ENCODE measurements around the gene SAMD10.
A peak's percentile ranks its signal among the peaks of the same experiment; 100 is the strongest.

Gene SAMD10

GRCh38 chr20:63958964-63959698 lies 20.3 kb downstream of the SAMD10 start:
- no peak for DNase-seq (ENCODE audit: low read depth)
- TF ChIP-seq, protein P1, sequence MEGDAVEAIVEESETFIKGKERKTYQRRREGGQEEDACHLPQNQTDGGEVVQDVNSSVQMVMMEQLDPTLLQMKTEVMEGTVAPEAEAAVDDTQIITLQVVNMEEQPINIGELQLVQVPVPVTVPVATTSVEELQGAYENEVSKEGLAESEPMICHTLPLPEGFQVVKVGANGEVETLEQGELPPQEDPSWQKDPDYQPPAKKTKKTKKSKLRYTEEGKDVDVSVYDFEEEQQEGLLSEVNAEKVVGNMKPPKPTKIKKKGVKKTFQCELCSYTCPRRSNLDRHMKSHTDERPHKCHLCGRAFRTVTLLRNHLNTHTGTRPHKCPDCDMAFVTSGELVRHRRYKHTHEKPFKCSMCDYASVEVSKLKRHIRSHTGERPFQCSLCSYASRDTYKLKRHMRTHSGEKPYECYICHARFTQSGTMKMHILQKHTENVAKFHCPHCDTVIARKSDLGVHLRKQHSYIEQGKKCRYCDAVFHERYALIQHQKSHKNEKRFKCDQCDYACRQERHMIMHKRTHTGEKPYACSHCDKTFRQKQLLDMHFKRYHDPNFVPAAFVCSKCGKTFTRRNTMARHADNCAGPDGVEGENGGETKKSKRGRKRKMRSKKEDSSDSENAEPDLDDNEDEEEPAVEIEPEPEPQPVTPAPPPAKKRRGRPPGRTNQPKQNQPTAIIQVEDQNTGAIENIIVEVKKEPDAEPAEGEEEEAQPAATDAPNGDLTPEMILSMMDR (IDR thresholded peaks at IDR 0.05; ENCODE audit: low read depth, low read length, missing control alignments), result no peak
- in situ Hi-C loops (cut with HindIII; ENCODE audit: low sequenced_read_pairs), result no loop called here

DNA sequence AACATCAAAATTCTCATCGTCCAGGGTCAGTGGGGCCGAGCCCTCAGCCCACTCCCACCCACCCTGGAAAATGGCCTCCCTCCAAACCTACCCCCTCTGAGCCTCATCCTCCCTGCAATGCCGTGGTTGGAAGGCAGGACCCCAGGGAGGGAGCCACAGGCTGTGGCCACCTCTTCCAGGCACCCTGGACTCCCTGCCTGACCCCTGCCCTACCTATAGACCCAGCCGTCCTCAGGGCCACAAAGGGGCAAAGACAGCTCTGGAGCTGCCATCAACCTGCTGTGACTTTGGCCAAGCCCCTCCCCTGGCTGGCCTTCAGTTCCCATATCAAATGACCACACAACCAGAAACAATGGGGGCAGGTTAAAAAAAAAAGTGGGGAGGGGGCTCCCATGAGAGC lies 21.0 kb downstream of the SAMD10 start:
- in situ Hi-C loops (cut with HindIII; ENCODE audit: low sequenced_read_pairs), result no loop called here
- DNase-seq (ENCODE audit: low read depth), result no peak
- TF ChIP-seq, protein P1 (IDR thresholded peaks at IDR 0.05; ENCODE audit: low read depth, low read length, missing control alignments), result no peak
- H3K4me3 ChIP-seq (ENCODE audit: low read depth, low read length), result no peak overlapping the region

More at GRCh38 chr20:63958964-63959698, 20.3 kb downstream of the SAMD10 start:
- H3K4me3 ChIP-seq (ENCODE audit: low read depth, low read length), result no peak overlapping the region

DNA sequence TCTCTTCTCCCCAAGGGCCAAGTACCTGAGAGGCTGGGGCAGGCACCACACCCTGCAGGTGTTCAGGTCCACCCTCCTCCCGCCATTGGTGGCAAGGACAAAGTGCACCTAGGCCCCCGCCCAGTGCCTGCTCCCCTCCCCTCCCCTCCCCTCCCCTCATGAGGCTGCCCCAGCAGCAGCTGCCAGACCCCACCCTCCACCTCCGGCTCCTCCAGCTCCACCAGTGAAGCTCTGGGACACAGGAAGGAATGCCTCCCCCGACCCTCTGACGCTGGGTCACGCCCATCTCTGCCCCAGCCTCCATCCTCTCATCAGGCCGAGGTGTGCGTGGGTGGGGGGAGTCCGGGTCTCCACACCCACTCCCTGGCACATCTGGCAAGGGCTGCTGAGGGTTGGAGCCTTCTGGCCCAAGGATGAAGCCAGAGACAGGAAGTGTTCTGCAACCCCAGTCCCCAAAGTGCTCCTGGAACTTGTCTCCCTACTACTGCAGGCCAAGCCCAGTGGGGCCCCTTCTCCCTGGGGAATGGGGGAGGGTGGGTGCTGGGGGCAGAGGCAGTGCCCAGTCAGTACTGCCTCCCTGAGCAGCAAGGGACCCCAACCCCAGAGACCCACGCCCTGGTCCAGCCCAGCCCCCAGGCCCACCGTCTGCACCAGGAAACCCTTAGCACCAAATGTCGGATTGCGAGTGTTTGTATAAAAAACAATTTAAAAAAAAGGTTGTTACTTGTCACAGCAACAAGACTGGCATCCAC lies 21.6 kb downstream of the SAMD10 start:
- in situ Hi-C loops (cut with HindIII; ENCODE audit: low sequenced_read_pairs), result no loop called here
- H3K4me3 ChIP-seq (ENCODE audit: low read depth, low read length), result no peak overlapping the region
- no peak for DNase-seq (ENCODE audit: low read depth)
- TF ChIP-seq, protein P1 (IDR thresholded peaks at IDR 0.05; ENCODE audit: low read depth, low read length, missing control alignments), result no peak

GRCh38 chr20:63957004-63957689 lies 22.3 kb downstream of the SAMD10 start:
- in situ Hi-C loops (cut with HindIII; ENCODE audit: low sequenced_read_pairs), result no loop called here
- H3K4me3 ChIP-seq (ENCODE audit: low read depth, low read length), result peak overlapping the region; percentile 41
- DNase-seq (ENCODE audit: low read depth), result no peak
- TF ChIP-seq, protein P1 (IDR thresholded peaks at IDR 0.05; ENCODE audit: low read depth, low read length, missing control alignments), result peak; percentile 17

- TF ChIP-seq, protein P1 (IDR thresholded peaks at IDR 0.05; ENCODE audit: low read depth, low read length, missing control alignments), result no peak
- peak overlapping the region; percentile 41 for H3K4me3 ChIP-seq (ENCODE audit: low read depth, low read length)
- DNase-seq (ENCODE audit: low read depth), result no peak
- in situ Hi-C loops (cut with HindIII; ENCODE audit: low sequenced_read_pairs), result no loop called here
These were observed 22.8 kb downstream of the SAMD10 start for GRCh38 chr20:63956664-63957003.

- TF ChIP-seq, protein P1 (IDR thresholded peaks at IDR 0.05; ENCODE audit: low read depth, low read length, missing control alignments), result no peak
- DNase-seq (ENCODE audit: low read depth), result peak; percentile 80
- H3K4me3 ChIP-seq (ENCODE audit: low read depth, low read length), result peak within 1 kb of the TSS; percentile 94
- in situ Hi-C loops (cut with HindIII; ENCODE audit: low sequenced_read_pairs), result no loop called here
These were observed 23.4 kb downstream of the SAMD10 start, which contains the start of gene UCKL1 for GRCh38 chr20:63955827-63956663. UCKL1 (minus strand) TSS chr20:63956416; CDS start chr20:63956372, 44 bp downstream.

All from astrocyte of the cerebellum (primary cell).